Measurements from ENCODE around the gene MAST4.

Gene MAST4

GRCh38 chr5:66877843-66878242 lies 281.6 kb downstream of the MAST4 start:
- Histone ChIP-seq H3K4me1 (ENCODE audit: control insufficient read depth, insufficient read depth, low read length) (0 out of 2 replicates have a peak, but pooled peaks cover 4% of the 10 kb centered on the region), H3K9ac (ENCODE audit: low read length) (no peak overlapping the region), H3K9me3 (ENCODE audit: control insufficient read depth, insufficient read depth, low read depth, low read length) (no peaks in the 10 kb centered on the region), H3K4me3 (ENCODE audit: low read depth, low read length) (no peak overlapping the region), H3K27ac (ENCODE audit: low read depth, low read length) (no peak overlapping the region), H3K27me3 (ENCODE audit: control insufficient read depth, insufficient read depth, low read length) (no peaks in the 10 kb centered on the region), H3K36me3 (ENCODE audit: control insufficient read depth, insufficient read depth, low read length) (no peaks in the 10 kb centered on the region)

- Histone ChIP-seq H3K36me3 (ENCODE audit: control insufficient read depth, insufficient read depth, low read length) (no peaks in the 10 kb centered on the region), H3K9ac (ENCODE audit: low read length) (no peak overlapping the region), H3K9me3 (ENCODE audit: control insufficient read depth, insufficient read depth, low read depth, low read length) (no peaks in the 10 kb centered on the region), H3K27me3 (ENCODE audit: control insufficient read depth, insufficient read depth, low read length) (no peaks in the 10 kb centered on the region), H3K4me3 (ENCODE audit: low read depth, low read length) (no peak overlapping the region), H3K4me1 (ENCODE audit: control insufficient read depth, insufficient read depth, low read length) (0 out of 2 replicates have a peak, but pooled peaks cover 5% of the 10 kb centered on the region), H3K27ac (ENCODE audit: low read depth, low read length) (no peak overlapping the region)
Observed at GRCh38 chr5:66880401-66880800, 284.2 kb downstream of the MAST4 start.

- Histone ChIP-seq H3K9ac (ENCODE audit: low read length) (no peak overlapping the region), H3K4me3 (ENCODE audit: low read depth, low read length) (no peak overlapping the region), H3K36me3 (ENCODE audit: control insufficient read depth, insufficient read depth, low read length) (no peaks in the 10 kb centered on the region), H3K4me1 (ENCODE audit: control insufficient read depth, insufficient read depth, low read length) (0 out of 2 replicates have a peak, but pooled peaks cover 5% of the 10 kb centered on the region), H3K9me3 (ENCODE audit: control insufficient read depth, insufficient read depth, low read depth, low read length) (no peaks in the 10 kb centered on the region), H3K27ac (ENCODE audit: low read depth, low read length) (no peak overlapping the region), H3K27me3 (ENCODE audit: control insufficient read depth, insufficient read depth, low read length) (no peaks in the 10 kb centered on the region)
Observed at GRCh38 chr5:66881480-66882161, 285.4 kb downstream of the MAST4 start.

DNA sequence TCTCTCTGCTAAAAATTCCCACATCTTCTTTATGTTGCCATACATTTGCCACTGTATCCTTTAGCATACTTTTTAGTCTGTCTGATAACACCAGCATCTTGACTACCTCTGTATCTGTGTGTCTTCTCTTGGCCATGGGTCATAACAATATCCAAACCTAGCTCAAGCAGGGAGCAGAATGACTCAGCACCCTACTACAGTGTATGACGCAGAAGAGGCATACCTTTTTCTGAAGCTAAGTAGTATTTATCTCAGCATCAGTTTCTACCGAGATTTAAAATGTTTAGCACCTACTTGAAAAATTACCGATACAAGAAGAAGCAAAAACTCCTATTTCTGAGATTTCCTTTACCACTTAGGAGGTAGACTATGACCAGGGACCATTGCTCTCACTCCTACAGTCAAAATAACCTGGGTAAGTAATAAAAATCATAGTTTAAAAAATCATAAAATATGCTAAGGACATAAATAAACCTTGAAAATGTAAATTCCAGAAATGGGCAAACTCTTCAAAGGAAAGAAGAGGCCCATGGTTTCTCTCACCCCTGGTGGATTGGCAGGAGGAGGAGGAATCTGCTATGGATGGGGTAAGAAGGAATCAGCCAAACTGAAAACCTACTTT lies 286.5 kb downstream of the MAST4 start:
- no peak overlapping the region for H3K9ac ChIP-seq (ENCODE audit: low read length)
- no peak overlapping the region for H3K4me3 ChIP-seq (ENCODE audit: low read depth, low read length)
- H3K36me3 ChIP-seq (ENCODE audit: control insufficient read depth, insufficient read depth, low read length) = no peaks in the 10 kb centered on the region
- H3K4me1 ChIP-seq (ENCODE audit: control insufficient read depth, insufficient read depth, low read length) = 0 out of 2 replicates have a peak, but pooled peaks cover 5% of the 10 kb centered on the region
- H3K9me3 ChIP-seq (ENCODE audit: control insufficient read depth, insufficient read depth, low read depth, low read length) = no peaks in the 10 kb centered on the region
- no peak overlapping the region for H3K27ac ChIP-seq (ENCODE audit: low read depth, low read length)
- no peaks in the 10 kb centered on the region for H3K27me3 ChIP-seq (ENCODE audit: control insufficient read depth, insufficient read depth, low read length)

DNA sequence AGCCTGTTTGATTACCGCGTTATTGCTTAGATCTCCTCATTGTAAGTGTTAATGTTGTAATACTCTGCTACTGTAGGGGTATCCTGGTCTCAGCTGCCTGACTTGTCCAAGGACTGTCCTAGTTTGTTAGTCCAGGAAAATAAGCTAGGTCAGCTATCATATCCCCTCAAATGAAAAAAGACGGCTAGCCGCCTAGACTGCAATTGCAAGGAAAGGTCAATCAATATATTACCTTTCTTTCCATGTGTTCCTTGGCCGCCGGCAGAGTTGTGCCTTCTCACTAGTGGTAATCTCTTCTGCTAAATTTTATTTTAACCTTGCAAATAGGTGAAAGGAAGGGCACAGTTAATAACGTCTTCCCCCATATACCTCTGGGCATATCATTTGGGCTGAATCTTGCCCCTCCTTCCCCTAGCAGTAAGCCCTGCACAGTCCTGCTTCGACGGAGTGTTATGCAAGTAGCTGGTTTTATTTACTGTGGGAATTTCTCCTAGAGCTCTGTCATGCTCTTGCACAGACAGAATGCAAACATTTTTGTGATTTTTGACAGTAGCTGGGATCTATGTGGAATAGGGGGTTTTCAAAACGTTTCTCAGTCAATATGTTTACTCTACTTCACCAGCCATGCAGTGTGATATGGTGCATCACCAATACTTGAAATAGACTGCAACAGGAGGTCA lies 288.5 kb downstream of the MAST4 start:
- no peaks in the 10 kb centered on the region for H3K9me3 ChIP-seq (ENCODE audit: control insufficient read depth, insufficient read depth, low read depth, low read length)
- H3K9ac ChIP-seq (ENCODE audit: low read length) = no peak overlapping the region
- 0 out of 2 replicates have a peak, but pooled peaks cover 5% of the 10 kb centered on the region for H3K4me1 ChIP-seq (ENCODE audit: control insufficient read depth, insufficient read depth, low read length)
- H3K4me3 ChIP-seq (ENCODE audit: low read depth, low read length) = no peak overlapping the region
- H3K27ac ChIP-seq (ENCODE audit: low read depth, low read length) = no peak overlapping the region
- H3K36me3 ChIP-seq (ENCODE audit: control insufficient read depth, insufficient read depth, low read length) = no peaks in the 10 kb centered on the region
- H3K27me3 ChIP-seq (ENCODE audit: control insufficient read depth, insufficient read depth, low read length) = no peaks in the 10 kb centered on the region

GRCh38 chr5:66886941-66887340 lies 290.7 kb downstream of the MAST4 start:
- H3K27ac ChIP-seq (ENCODE audit: low read depth, low read length) = no peak overlapping the region
- no peaks in the 10 kb centered on the region for H3K27me3 ChIP-seq (ENCODE audit: control insufficient read depth, insufficient read depth, low read length)
- no peak overlapping the region for H3K4me3 ChIP-seq (ENCODE audit: low read depth, low read length)
- H3K36me3 ChIP-seq (ENCODE audit: control insufficient read depth, insufficient read depth, low read length) = no peaks in the 10 kb centered on the region
- H3K4me1 ChIP-seq (ENCODE audit: control insufficient read depth, insufficient read depth, low read length) = peaks cover 17% of the 10 kb centered on the region
- H3K9me3 ChIP-seq (ENCODE audit: control insufficient read depth, insufficient read depth, low read depth, low read length) = no peaks in the 10 kb centered on the region
- H3K9ac ChIP-seq (ENCODE audit: low read length) = no peak overlapping the region

DNA sequence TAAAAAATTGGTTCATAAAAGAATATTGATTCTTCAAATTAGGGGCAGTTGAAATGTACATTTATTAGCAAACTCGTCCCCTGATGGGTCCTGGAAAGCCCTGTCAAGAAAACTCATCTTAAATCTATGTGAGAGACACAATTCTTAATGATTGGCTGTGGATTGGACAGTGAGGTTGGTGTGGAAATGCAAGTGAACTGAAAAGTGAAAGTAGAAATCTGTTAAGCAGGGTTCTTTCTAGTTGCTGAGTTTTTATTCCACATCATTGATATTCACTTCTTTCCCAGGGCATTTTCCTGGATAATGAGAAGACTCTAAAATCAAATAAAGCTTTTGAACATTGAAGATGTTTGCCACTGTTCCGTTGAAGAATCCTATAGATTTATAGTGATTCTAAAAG lies 292.4 kb downstream of the MAST4 start:
- Histone ChIP-seq H3K9ac (ENCODE audit: low read length) (no peak overlapping the region), H3K9me3 (ENCODE audit: control insufficient read depth, insufficient read depth, low read depth, low read length) (no peaks in the 10 kb centered on the region), H3K36me3 (ENCODE audit: control insufficient read depth, insufficient read depth, low read length) (no peaks in the 10 kb centered on the region), H3K27me3 (ENCODE audit: control insufficient read depth, insufficient read depth, low read length) (no peaks in the 10 kb centered on the region), H3K4me1 (ENCODE audit: control insufficient read depth, insufficient read depth, low read length) (peaks cover 17% of the 10 kb centered on the region), H3K4me3 (ENCODE audit: low read depth, low read length) (no peak overlapping the region), H3K27ac (ENCODE audit: low read depth, low read length) (no peak overlapping the region)

DNA sequence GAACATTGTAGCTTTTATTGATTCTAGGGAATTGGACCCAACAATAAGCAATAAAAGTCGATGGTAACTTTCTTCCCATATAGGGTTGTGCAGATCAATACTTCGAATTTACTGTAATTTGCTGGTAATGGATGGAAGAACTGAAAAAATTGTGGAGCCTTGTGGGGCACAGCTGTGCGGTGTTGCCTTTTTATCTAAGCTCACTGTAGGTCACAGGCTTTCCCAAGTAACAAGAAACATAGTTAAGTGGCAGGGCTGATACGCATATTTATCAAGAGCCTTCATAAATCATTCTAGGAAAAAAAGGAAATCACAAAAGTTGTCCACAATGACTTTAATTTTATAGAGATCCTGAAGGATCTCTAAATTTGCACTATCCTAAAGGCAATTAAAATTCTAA lies 292.9 kb downstream of the MAST4 start:
- no peak overlapping the region for H3K27ac ChIP-seq (ENCODE audit: low read depth, low read length)
- no peak overlapping the region for H3K4me3 ChIP-seq (ENCODE audit: low read depth, low read length)
- H3K27me3 ChIP-seq (ENCODE audit: control insufficient read depth, insufficient read depth, low read length) = no peaks in the 10 kb centered on the region
- H3K36me3 ChIP-seq (ENCODE audit: control insufficient read depth, insufficient read depth, low read length) = no peaks in the 10 kb centered on the region
- no peak overlapping the region for H3K9ac ChIP-seq (ENCODE audit: low read length)
- no peaks in the 10 kb centered on the region for H3K9me3 ChIP-seq (ENCODE audit: control insufficient read depth, insufficient read depth, low read depth, low read length)
- peaks cover 17% of the 10 kb centered on the region for H3K4me1 ChIP-seq (ENCODE audit: control insufficient read depth, insufficient read depth, low read length)

- Histone ChIP-seq H3K27me3 (ENCODE audit: control insufficient read depth, insufficient read depth, low read length) (no peaks in the 10 kb centered on the region), H3K4me3 (ENCODE audit: low read depth, low read length) (no peak overlapping the region), H3K4me1 (ENCODE audit: control insufficient read depth, insufficient read depth, low read length) (peaks cover 17% of the 10 kb centered on the region), H3K36me3 (ENCODE audit: control insufficient read depth, insufficient read depth, low read length) (no peaks in the 10 kb centered on the region), H3K27ac (ENCODE audit: low read depth, low read length) (no peak overlapping the region), H3K9me3 (ENCODE audit: control insufficient read depth, insufficient read depth, low read depth, low read length) (no peaks in the 10 kb centered on the region), H3K9ac (ENCODE audit: low read length) (no peak overlapping the region)
Observed at GRCh38 chr5:66889524-66889923, 293.3 kb downstream of the MAST4 start.

- Histone ChIP-seq H3K4me3 (ENCODE audit: low read depth, low read length) (no peak overlapping the region), H3K36me3 (ENCODE audit: control insufficient read depth, insufficient read depth, low read length) (no peaks in the 10 kb centered on the region), H3K9me3 (ENCODE audit: control insufficient read depth, insufficient read depth, low read depth, low read length) (no peaks in the 10 kb centered on the region), H3K9ac (ENCODE audit: low read length) (no peak overlapping the region), H3K4me1 (ENCODE audit: control insufficient read depth, insufficient read depth, low read length) (peaks cover 17% of the 10 kb centered on the region), H3K27me3 (ENCODE audit: control insufficient read depth, insufficient read depth, low read length) (no peaks in the 10 kb centered on the region), H3K27ac (ENCODE audit: low read depth, low read length) (no peak overlapping the region)
Observed at GRCh38 chr5:66891184-66891925, 295.2 kb downstream of the MAST4 start.

Measured in HUES6 (cell line).